ENCODE results near the gene SH3BP4. TPM values are rescaled to one million over a fixed set of nuclear protein-coding genes. Genes with fewer than 3 reads are reported as not detected.

Gene SH3BP4
- total and polyA plus RNA-seq, 2 donors = 11.7 to 14.3 TPM

DNA sequence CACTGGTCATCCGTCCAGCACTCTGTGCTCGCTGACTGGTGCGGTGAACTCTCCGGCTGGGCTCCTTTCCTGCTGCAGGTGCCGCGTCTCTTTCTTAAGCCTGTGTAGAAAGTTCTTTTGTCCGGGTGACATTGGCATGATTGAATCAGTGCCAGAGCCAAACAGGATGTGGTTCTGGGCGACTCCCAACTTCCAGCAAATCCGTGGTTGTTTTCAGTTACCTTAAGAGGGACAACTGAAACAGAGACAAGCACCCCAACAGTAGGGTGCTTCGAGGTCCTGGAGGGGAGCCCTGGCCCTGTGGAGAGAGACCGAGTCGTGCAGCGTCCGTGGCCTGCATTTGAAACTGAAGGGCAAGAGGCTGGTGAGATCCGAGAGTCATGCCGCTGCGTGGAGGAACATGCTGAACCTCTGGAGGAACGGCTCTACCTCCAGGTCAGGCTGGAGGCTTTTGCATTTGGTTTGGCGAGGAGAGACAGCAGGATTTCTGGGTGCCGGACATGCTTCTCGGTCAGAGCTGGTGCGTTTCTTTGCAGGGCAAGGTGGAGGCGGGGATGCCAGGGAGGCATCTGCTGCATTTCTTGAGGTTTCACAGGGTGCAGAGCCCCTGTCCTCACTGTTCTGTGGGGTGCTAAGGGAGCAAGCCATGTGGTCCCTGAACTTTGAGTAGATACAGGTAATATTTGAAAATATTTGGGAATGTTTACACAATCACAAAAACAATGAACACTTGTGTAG, 26.8 kb downstream of the SH3BP4 start:
- 85% methylated on average over 23 of the region's 23 CpGs for WGBS
- Histone ChIP-seq H3K4me3 (ENCODE audit: low read depth, low read length) (no peak overlapping the region), H3K27ac (ENCODE audit: low read depth) (no peak overlapping the region), H3K4me1 (ENCODE audit: insufficient read depth) (no peaks in the 10 kb centered on the region), H3K36me3 (ENCODE audit: insufficient read depth) (no peaks in the 10 kb centered on the region)
- DNase-seq (ENCODE audit: extremely low spot score) = no peak

DNA sequence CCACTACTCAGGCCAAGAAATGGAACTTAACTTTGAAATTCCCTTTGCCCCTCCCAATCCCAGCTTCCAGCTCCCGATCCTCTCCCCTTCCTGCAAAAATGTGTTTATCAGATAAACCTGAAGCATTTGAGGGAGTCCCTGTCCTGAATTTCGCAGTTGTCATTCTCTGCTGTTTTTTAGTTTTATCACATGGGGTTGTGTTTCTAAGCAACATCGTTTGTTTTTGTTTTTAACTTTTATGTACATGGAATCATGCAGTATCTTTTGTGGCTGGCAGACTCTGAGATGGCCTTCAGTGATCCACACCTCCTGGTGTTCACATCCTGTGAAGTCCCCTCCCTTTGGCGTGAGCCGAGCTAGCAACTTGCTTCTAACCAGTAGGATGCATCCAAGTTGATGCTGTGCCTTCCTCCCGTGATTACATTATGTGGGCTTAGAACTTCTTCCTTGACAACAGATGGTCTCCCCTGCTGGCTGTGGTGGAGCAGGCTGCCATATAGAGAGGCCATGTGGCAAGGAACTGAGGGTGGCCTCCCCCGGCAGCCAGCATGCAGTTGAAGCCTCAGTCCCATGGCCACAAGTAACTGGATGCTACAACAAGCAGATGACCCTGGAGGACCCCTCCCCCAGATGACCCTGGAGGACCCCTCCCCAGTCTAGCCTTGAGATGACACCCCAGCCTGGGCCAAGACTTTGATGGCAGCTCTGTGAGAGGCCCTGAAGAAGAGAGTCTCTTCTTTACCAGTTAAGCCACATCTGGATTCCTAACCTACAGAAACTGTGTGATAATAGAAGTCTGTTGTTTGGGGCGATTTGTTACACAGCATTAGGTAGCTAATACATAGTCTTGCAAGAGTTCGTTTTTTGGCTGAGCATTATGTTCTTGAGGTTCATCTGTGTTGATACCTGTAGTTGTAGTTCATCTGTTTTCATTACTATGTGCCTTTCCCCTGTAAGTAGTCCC, 27.7 kb downstream of the SH3BP4 start:
- no peak for DNase-seq (ENCODE audit: extremely low spot score)
- 67% methylated on average over 9 of the region's 9 CpGs for WGBS
- no peak overlapping the region for H3K27ac ChIP-seq (ENCODE audit: low read depth)
- H3K4me3 ChIP-seq (ENCODE audit: low read depth, low read length) = no peak overlapping the region
- H3K36me3 ChIP-seq (ENCODE audit: insufficient read depth) = no peaks in the 10 kb centered on the region
- no peaks in the 10 kb centered on the region for H3K4me1 ChIP-seq (ENCODE audit: insufficient read depth)

DNA sequence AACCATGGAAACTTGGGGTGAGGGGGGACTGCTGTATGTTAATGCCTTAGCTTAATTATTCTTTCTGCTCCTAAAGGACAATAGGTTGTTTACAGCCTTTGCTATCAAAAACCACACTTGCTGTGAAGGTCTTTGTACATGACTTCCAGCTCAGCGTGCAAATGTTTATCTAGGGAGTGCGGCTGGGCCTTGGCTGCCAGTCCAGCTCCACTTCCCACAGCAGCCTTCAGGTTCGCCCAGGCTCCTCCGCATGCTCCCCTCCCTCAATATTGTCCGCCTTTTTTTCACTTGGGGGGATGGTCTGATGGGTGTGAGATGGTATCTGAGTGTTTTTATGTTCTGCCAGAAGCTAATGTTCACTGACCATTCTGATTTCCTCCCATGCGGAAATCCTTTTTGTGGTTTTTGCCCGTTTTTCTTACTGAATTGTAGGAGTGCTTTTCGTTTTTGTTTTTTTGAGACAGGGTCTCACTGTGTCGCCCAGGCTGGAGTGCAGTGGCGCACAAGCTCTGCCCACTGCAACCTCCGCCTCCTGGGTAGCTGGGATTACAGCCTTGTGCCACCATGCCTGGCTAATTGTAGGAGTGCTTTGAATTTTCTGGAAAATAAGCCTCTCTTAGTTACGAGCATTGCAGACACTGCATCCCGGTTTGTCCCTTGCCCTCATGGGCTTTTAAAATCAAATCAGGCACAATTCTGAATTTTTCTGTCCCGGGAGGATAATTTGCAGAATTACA, 28.8 kb downstream of the SH3BP4 start:
- Histone ChIP-seq H3K4me3 (ENCODE audit: low read depth, low read length) (no peak overlapping the region), H3K4me1 (ENCODE audit: insufficient read depth) (no peaks in the 10 kb centered on the region), H3K36me3 (ENCODE audit: insufficient read depth) (no peaks in the 10 kb centered on the region), H3K27ac (ENCODE audit: low read depth) (no peak overlapping the region)
- 54% methylated on average over 14 of the region's 14 CpGs for WGBS
- no peak for DNase-seq (ENCODE audit: extremely low spot score)

DNA sequence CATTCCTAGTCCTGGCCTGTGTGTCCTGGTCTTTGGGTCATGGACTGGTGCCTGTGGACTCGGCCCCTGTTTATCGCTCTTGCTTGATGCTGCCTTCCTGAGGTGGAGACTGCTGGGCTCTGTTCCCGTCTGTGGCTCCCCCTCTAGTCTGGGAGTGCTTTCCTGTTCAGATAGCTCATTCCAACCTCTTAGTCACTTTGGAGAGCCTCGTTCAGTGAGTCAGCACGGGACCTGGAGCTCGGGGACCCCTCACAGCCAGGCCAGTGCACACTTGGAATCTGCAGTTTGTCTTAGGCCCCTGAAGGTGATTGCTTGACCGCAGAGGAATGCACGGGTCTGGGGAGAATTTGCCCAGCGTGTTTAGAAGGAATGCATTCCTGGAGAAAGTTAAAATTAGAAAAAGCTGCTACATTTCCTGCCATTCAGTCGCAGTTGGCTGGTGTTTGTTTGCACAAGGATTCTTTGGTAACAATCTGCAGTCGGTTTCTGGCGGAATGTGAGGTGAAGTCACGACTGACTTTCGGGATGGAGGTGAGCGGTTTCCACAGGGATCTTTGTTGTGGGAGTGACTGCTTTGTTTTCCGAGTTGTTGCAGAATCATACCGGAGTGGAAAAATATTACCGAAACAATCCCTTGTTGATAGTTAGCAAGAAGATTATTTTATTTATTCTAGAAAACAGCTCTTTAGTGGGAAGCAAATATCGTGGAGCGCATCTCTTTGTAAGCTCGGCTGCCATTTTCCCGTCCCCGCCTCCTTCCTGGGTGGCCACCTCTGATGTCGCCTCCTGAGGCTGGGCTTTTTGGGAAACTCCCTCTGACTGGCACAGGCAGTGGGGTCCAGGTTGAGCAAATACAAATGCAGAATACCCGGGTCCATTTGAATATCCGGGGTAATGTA, 29.6 kb downstream of the SH3BP4 start:
- 30% methylated on average over 26 of the region's 26 CpGs for WGBS
- no peak overlapping the region for H3K4me3 ChIP-seq (ENCODE audit: low read depth, low read length)

DNA sequence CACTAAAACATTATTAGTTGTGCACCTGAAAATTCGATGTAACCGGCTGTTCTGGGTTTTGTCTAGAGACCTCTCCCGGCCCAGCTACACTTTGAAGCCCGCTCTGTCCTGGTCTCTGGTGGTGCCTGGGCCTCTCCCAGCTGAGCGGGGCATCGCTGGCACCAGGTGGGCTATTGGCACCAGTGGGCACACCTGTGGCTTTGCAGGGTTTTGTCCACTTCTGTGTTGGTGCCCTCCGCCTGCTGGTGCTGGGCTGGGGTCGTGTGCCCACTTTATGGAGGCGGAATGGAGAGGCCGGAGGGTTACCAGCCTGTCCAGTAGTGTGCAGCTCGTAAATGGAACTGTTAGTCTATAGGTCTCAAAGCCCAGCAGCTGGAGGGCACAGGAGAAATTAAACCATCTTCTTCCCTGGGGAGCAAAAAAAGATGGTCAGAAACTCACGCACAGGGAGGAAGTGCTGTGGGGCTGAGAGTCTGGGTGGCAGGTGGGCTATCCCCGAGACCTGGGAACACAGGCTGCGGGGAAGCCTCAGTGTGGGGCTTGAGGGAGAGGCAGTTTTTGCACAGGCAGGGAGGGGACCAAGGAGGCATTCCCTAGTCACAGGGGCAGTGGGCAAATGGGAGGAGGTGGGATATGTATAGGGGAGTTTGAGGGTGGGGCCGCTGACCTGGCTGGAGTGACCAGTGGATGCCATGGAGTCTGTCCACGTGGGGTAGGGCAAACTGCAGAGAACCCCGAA, 30.4 kb downstream of the SH3BP4 start:
- Histone ChIP-seq H3K4me3 (ENCODE audit: low read depth, low read length) (no peak overlapping the region), H3K27ac (ENCODE audit: low read depth) (no peak overlapping the region), H3K36me3 (ENCODE audit: insufficient read depth) (no peaks in the 10 kb centered on the region), H3K4me1 (ENCODE audit: insufficient read depth) (no peaks in the 10 kb centered on the region)
- DNase-seq (ENCODE audit: extremely low spot score) = no peak
- WGBS = 92% methylated on average over 17 of the region's 17 CpGs

More for the DNA sequence above, 29.6 kb downstream of the SH3BP4 start:
- H3K4me1 ChIP-seq (ENCODE audit: insufficient read depth) = no peaks in the 10 kb centered on the region
- no peak for DNase-seq (ENCODE audit: extremely low spot score)
- no peak overlapping the region for H3K27ac ChIP-seq (ENCODE audit: low read depth)
- no peaks in the 10 kb centered on the region for H3K36me3 ChIP-seq (ENCODE audit: insufficient read depth)

DNA sequence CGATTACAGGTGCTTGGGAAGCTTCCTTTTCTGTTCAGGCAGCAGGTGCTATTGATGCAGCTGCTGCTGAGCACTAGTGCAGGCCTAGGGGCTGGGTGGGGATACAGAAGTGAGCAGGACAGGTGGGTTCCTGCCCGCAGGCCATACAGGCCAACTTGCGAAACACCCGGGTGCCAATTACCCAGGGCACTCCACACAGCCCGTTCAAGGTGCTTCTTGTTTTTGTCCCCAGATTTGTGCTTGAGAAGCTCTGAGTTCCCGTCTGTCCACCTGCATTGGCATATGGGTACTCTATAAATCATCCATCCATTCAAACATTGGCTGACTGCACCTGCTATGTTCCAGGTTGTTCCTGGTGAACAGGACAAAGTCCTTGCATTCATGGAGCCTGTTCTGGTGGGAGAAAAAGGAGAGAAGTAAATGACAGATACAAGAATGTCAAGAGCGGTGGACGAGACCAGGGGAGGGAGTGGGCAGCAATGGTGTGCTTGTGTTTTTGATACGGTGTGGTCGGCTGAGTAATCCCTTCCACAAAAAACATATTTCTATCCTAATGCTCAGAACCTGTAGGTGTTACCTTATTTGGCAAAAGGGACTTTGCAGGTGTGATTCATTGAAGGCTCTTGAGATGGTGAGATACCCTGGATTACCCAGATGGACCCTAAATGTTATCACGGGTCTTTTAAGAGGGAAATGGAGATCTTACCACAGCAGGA, 31.4 kb downstream of the SH3BP4 start:
- no peaks in the 10 kb centered on the region for H3K36me3 ChIP-seq (ENCODE audit: insufficient read depth)
- no peak overlapping the region for H3K27ac ChIP-seq (ENCODE audit: low read depth)
- H3K4me3 ChIP-seq (ENCODE audit: low read depth, low read length) = no peak overlapping the region
- no peaks in the 10 kb centered on the region for H3K4me1 ChIP-seq (ENCODE audit: insufficient read depth)
- WGBS = 90% methylated on average over 11 of the region's 11 CpGs
- DNase-seq (ENCODE audit: extremely low spot score) = no peak

DNA sequence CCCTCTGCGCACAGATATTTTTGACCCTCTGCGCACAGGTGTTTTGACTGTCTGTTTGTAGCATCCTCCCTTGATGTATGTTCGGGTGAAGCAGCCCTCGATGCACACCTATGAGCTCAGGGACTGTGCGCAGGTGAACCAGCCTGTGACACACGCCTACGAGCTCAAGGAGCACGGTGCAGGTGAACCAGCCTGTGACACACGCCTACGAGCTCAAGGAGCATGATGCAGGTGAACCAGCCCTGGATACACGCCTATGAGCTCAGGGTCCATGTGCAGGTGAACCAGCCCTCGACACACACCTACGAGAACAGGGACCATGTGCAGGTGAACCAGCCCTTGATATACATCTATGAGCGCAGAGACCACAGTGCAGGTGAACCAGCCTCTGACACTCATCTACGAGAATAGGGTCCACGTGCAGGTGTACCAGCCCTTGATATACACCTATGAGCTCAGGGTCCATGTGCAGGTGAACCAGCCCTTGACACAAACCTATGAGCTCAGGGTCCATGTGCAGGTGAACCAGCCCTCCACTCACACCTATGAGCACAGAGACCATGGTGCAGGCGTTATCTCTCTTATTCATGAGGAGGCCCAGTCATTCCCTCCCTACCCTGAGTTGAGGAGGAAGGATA, 33.9 kb downstream of the SH3BP4 start:
- Histone ChIP-seq H3K36me3 (ENCODE audit: insufficient read depth) (no peaks in the 10 kb centered on the region), H3K27ac (ENCODE audit: low read depth) (no peak overlapping the region), H3K4me3 (ENCODE audit: low read depth, low read length) (no peak overlapping the region), H3K4me1 (ENCODE audit: insufficient read depth) (no peaks in the 10 kb centered on the region)
- 98% methylated on average over 17 of the region's 17 CpGs for WGBS
- DNase-seq (ENCODE audit: extremely low spot score) = no peak

DNA sequence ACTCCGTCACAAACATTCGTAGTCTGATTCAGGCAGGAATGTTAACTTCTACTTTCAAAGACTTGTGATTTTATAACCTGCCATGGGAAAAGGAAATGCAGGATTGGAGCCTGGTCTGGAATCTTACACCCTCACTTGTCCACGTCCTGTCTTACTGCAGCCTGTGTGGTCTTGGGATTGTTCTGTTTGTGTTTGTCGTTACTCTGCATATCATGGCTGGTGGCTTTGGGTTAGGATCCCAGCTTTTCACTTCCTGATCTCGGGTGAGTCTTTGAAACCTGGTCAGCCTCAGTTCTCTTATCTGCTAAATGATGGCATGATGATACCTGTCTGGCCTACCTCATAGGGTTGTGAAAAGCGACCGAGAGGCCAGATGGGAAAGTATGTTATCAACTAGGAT, 34.6 kb downstream of the SH3BP4 start:
- WGBS = 77% methylated on average over 7 of the region's 7 CpGs
- DNase-seq (ENCODE audit: extremely low spot score) = no peak
- Histone ChIP-seq H3K4me3 (ENCODE audit: low read depth, low read length) (no peak overlapping the region), H3K27ac (ENCODE audit: low read depth) (no peak overlapping the region), H3K36me3 (ENCODE audit: insufficient read depth) (no peaks in the 10 kb centered on the region), H3K4me1 (ENCODE audit: insufficient read depth) (no peaks in the 10 kb centered on the region)

DNA sequence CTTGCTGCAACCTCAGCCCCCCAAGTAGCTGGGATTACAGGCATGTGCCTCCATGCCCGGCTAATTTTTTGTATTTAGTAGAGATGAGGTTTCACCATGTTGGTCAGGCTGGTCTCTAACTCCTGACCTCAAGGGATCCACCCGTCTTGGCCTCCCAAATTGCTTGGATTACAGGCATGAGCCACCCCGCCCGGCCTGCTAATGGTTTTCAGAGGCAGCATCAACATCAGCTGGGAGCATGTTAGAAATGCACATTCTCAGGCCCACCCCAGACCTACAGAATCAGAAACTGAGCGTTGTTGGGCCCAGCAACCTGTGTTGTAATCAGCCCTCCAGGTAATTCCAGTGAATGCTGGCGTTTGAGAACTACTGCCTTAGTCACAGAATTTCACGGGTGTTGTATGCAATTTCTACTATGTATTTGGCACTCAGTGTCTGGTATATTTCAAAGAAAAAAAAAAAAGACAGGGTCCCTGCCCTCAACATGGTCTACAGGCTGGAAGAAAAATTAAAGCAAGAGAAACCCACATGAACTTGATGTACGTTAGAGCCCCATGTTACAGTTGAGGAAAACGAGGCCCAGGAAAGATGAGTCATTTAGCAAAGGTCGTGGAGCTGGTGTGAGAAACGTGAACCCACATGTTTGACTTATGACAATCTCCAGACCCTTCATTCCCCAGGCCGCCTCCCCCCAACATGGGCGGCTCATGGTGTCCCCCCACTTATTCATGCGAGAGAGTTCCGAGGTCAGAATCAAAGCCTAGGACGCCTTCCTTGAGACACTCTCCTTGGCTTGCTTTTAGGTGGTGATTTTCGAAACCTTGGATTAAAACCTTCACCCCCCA, 35.3 kb downstream of the SH3BP4 start:
- no peak overlapping the region for H3K4me3 ChIP-seq (ENCODE audit: low read depth, low read length)
- no peaks in the 10 kb centered on the region for H3K36me3 ChIP-seq (ENCODE audit: insufficient read depth)
- H3K27ac ChIP-seq (ENCODE audit: low read depth) = no peak overlapping the region
- DNase-seq (ENCODE audit: extremely low spot score) = no peak
- 94% methylated on average over 17 of the region's 17 CpGs for WGBS
- H3K4me1 ChIP-seq (ENCODE audit: insufficient read depth) = no peaks in the 10 kb centered on the region

DNA sequence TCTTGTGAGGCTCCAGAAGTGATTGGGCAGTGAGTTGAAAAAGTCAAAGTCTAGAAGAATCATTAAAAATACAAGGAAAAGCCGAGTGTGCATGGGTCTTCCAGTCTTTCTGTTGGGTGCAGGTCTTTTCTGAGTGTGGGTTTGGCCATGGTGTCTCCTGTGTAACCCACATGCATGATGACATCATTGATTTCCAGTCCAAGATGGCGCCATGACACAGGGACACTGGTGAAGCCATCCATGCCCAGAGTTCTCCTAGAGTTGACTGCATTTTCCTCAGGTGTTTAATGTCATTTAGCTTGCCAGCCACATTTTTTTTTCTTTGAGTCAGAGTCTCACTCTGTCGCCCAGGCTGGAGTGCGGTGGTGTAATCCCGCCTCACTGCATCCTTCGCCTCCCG, 35.9 kb downstream of the SH3BP4 start:
- Histone ChIP-seq H3K36me3 (ENCODE audit: insufficient read depth) (no peaks in the 10 kb centered on the region), H3K4me1 (ENCODE audit: insufficient read depth) (no peaks in the 10 kb centered on the region), H3K4me3 (ENCODE audit: low read depth, low read length) (no peak overlapping the region), H3K27ac (ENCODE audit: low read depth) (no peak overlapping the region)
- DNase-seq (ENCODE audit: extremely low spot score) = no peak
- WGBS = 97% methylated on average over 7 of the region's 7 CpGs

DNA sequence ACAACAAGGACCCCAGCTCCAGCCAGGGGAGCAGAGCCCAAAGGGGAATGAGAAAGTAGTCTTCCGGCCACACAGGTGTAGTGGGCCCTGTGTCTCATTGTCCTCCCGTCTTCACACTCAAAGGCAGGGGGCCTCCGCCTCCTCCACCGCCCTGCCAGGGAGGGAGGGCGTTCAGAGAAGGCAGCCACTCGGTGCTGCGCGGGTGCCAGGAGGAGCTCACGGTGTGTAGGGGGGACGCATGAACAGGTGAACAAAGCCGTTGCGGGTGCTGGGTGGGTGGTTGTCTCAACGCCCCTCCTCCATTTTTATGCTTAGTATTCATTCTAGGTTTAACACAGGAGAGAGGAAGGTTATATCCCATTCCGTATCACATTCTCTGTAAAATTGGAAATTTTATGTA, 36.7 kb downstream of the SH3BP4 start:
- no peak for DNase-seq (ENCODE audit: extremely low spot score)
- 97% methylated on average over 14 of the region's 14 CpGs for WGBS
- H3K4me1 ChIP-seq (ENCODE audit: insufficient read depth) = no peaks in the 10 kb centered on the region
- no peaks in the 10 kb centered on the region for H3K36me3 ChIP-seq (ENCODE audit: insufficient read depth)
- H3K27ac ChIP-seq (ENCODE audit: low read depth) = no peak overlapping the region
- no peak overlapping the region for H3K4me3 ChIP-seq (ENCODE audit: low read depth, low read length)
